ENCODE data around the gene METTL16. TPM values are rescaled to one million over a fixed set of nuclear protein-coding genes. Genes with fewer than 3 reads are reported as not detected.

Gene METTL16
- total RNA-seq, 2 experiments from 2014 or later: 26.6 to 41.5 TPM

DNA sequence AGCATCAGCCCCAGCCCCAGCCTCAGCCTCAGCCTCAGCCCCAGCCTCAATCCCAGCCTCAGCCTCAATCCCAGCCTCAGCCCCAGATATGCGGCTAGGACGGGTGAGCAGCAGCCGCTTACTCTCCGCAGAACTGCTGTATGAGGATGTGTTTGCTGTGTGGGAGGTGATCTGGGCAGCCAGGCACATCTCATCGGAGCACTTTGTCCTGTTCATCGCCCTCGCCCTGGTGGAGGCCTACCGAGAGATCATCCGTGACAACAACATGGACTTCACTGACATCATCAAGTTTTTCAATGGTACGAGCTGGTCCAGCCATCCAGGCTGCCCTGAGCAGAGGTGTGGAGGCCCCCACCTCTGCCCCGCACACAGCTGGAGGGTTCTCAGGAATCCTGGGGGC is 132.8 kb downstream of the METTL16 start:
- no peak overlapping the region for H3K4me3 ChIP-seq (ENCODE audit: low read depth, low read length, poor library complexity, severe bottlenecking)
- H3K4me1 ChIP-seq (ENCODE audit: insufficient read depth, low read length, poor library complexity, severe bottlenecking): peaks cover 5% of the 10 kb centered on the region
- H3K9me2 ChIP-seq (ENCODE audit: insufficient read depth, low read length): no peaks in the 10 kb centered on the region
- POLR2A ChIA-PET: interaction anchor here (0.6 kb wide), 1 partner anchor 451 kb away, joined by 5 read pairs; no protein-coding TSS in a partner anchor
- DNase-seq (ENCODE audit: low spot score): no peak
- BruUV-seq (replicated peaks): no TSS peak
- H3K9me3 ChIP-seq (ENCODE audit: low read length): no peaks in the 10 kb centered on the region
- H3K36me3 ChIP-seq (ENCODE audit: insufficient read depth, low read length): no peaks in the 10 kb centered on the region; the same call in 1 of the 2 replicates
- intact Hi-C loops (cut with micrococcal nuclease; ENCODE audit: unreplicated experiment): no loop called here
- CTCF ChIA-PET (ENCODE audit: unreplicated experiment): no interaction called here
- TF ChIP-seq, protein P1, sequence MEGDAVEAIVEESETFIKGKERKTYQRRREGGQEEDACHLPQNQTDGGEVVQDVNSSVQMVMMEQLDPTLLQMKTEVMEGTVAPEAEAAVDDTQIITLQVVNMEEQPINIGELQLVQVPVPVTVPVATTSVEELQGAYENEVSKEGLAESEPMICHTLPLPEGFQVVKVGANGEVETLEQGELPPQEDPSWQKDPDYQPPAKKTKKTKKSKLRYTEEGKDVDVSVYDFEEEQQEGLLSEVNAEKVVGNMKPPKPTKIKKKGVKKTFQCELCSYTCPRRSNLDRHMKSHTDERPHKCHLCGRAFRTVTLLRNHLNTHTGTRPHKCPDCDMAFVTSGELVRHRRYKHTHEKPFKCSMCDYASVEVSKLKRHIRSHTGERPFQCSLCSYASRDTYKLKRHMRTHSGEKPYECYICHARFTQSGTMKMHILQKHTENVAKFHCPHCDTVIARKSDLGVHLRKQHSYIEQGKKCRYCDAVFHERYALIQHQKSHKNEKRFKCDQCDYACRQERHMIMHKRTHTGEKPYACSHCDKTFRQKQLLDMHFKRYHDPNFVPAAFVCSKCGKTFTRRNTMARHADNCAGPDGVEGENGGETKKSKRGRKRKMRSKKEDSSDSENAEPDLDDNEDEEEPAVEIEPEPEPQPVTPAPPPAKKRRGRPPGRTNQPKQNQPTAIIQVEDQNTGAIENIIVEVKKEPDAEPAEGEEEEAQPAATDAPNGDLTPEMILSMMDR (conservative IDR thresholded peaks at IDR 0.05; ENCODE audit: low read length): no peak
- TF ChIP-seq EZH2phosphoT487 (IDR thresholded peaks at IDR 0.05; ENCODE audit: borderline replicate concordance, low read depth, low read length): no peak
- H4K20me1 ChIP-seq (ENCODE audit: insufficient read depth, low read length): no peaks in the 10 kb centered on the region
- H3K79me2 ChIP-seq (ENCODE audit: insufficient read depth, low read depth, low read length): no peaks in the 10 kb centered on the region
- H3K4me2 ChIP-seq (ENCODE audit: low read length): no peak overlapping the region
- no peak overlapping the region for H3K27ac ChIP-seq (ENCODE audit: low read depth, low read length, poor library complexity, severe bottlenecking)
- H2AFZ ChIP-seq (ENCODE audit: low read length): no peak overlapping the region

DNA sequence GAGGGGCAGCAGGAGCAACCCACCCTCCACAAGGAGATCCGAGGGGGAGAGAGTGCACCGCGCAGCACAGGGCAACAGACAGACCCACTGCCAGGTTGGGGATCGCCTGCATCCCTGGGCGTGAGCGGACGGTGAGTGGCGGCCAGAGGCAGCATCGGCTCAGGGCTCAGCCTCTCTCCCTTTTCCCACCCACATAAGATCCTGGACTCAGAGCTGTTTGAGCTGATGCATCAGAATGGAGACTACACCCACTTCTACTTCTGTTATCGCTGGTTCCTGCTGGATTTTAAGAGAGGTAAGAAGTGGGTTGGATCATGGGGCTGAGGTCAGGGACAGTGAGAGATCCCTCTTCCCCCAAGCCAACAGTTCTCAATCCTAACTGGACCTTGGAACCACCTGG is 134.0 kb downstream of the METTL16 start:
- ChIA-PET CTCF (ENCODE audit: unreplicated experiment) (no interaction called here), POLR2A (no interaction called here)
- H3K79me2 ChIP-seq (ENCODE audit: insufficient read depth, low read depth, low read length): no peaks in the 10 kb centered on the region
- TF ChIP-seq EZH2phosphoT487 (IDR thresholded peaks at IDR 0.05; ENCODE audit: borderline replicate concordance, low read depth, low read length): no peak
- TF ChIP-seq, protein P1 (conservative IDR thresholded peaks at IDR 0.05; ENCODE audit: low read length): no peak
- H3K4me1 ChIP-seq (ENCODE audit: insufficient read depth, low read length, poor library complexity, severe bottlenecking): peaks cover under 1% of the 10 kb centered on the region
- H3K9me2 ChIP-seq (ENCODE audit: insufficient read depth, low read length): no peaks in the 10 kb centered on the region
- no peaks in the 10 kb centered on the region for H3K9me3 ChIP-seq (ENCODE audit: low read length)
- no peak overlapping the region for H3K4me3 ChIP-seq (ENCODE audit: low read depth, low read length, poor library complexity, severe bottlenecking)
- H3K4me2 ChIP-seq (ENCODE audit: low read length): no peak overlapping the region
- no TSS peak for BruUV-seq (replicated peaks)
- intact Hi-C loops (cut with micrococcal nuclease; ENCODE audit: unreplicated experiment): no loop called here
- no peak overlapping the region for H2AFZ ChIP-seq (ENCODE audit: low read length)
- no peak overlapping the region for H3K27ac ChIP-seq (ENCODE audit: low read depth, low read length, poor library complexity, severe bottlenecking)
- H4K20me1 ChIP-seq (ENCODE audit: insufficient read depth, low read length): no peaks in the 10 kb centered on the region
- no peak for DNase-seq (ENCODE audit: low spot score)
- H3K36me3 ChIP-seq (ENCODE audit: insufficient read depth, low read length): no peaks in the 10 kb centered on the region; the same call in 1 of the 2 replicates

DNA sequence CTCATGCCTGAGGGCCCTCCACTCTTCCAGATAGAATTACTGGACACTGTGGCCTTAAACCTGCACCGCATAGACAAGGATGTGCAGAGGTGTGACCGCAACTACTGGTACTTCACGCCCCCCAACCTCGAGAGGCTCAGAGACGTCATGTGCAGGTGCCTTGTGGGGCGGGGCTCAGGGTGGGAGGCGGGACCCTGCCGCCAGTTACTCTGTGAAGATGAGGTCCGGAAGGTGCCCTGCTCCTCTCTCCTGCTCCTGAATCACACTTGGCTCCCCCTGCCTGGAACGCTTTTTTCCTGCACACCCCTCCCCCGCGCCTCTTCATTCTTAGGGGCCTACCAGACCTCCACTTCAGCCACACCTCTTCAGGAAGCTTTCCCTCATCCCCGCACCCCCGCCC is 135.6 kb downstream of the METTL16 start:
- Histone ChIP-seq H3K79me2 (ENCODE audit: insufficient read depth, low read depth, low read length) (no peaks in the 10 kb centered on the region), H3K4me1 (ENCODE audit: insufficient read depth, low read length, poor library complexity, severe bottlenecking) (no peaks in the 10 kb centered on the region), H3K9me3 (ENCODE audit: low read length) (no peaks in the 10 kb centered on the region), H3K4me3 (ENCODE audit: low read depth, low read length, poor library complexity, severe bottlenecking) (no peak overlapping the region), H3K9me2 (ENCODE audit: insufficient read depth, low read length) (no peaks in the 10 kb centered on the region), H3K27ac (ENCODE audit: low read depth, low read length, poor library complexity, severe bottlenecking) (no peak overlapping the region), H4K20me1 (ENCODE audit: insufficient read depth, low read length) (no peaks in the 10 kb centered on the region), H3K36me3 (ENCODE audit: insufficient read depth, low read length) (no peaks in the 10 kb centered on the region), H2AFZ (ENCODE audit: low read length) (no peak overlapping the region), H3K4me2 (ENCODE audit: low read length) (no peak overlapping the region)
- BruUV-seq (replicated peaks): no TSS peak
- ChIA-PET CTCF (ENCODE audit: unreplicated experiment) (no interaction called here), POLR2A (no interaction called here)
- intact Hi-C loops (cut with micrococcal nuclease; ENCODE audit: unreplicated experiment): no loop called here
- TF ChIP-seq EZH2phosphoT487 (IDR thresholded peaks at IDR 0.05; ENCODE audit: borderline replicate concordance, low read depth, low read length): no peak
- TF ChIP-seq, protein P1 (conservative IDR thresholded peaks at IDR 0.05; ENCODE audit: low read length): no peak
- DNase-seq (ENCODE audit: low spot score): no peak
